OCI-LY3 (cell line): ENCODE data around the gene FKBP5.

ENCODE experiments used
- H2AFZ ChIP-seq: fragments of 200-600, 300-600 bp; shearing (Covaris generic); 2 replicates; pipeline ENCODE4 v1.6.0; 2014; ENCODE audit warnings: antibody characterized with exemption, low read depth, low read length
- H3K27ac ChIP-seq: fragments of 200-600, 300-600 bp; sonication (generic); 2 replicates; pipeline ENCODE4 v1.5.1; 2014; ENCODE audit warnings: mild to moderate bottlenecking, low read length, moderate library complexity, mixed read lengths
- H3K27me3 ChIP-seq: fragments of 200-600, 300-600 bp; sonication (generic); 2 replicates; pipeline ENCODE4 v1.6.1; 2014; ENCODE audit warnings: low read depth, low read length, mixed read lengths
- H3K36me3 ChIP-seq: fragments of 200-600, 300-600 bp; sonication (generic); replicated peaks from 2 replicates; pipeline ENCODE3; 2014; ENCODE audit warnings: low read depth, low read length, mixed read lengths
- H3K4me1 ChIP-seq: fragments of 300-600, 200-600 bp; sonication (generic); 2 replicates; pipeline ENCODE4 v1.6.1; 2014; ENCODE audit warnings: low read length, mixed read lengths
- H3K4me2 ChIP-seq: fragments of 200-600, 300-600 bp; sonication (generic); 2 replicates; pipeline ENCODE4 v1.6.1; 2014; ENCODE audit warnings: low read length, mixed read lengths
- H3K4me3 ChIP-seq: fragments of 300-600, 200-600 bp; sonication (generic); 2 replicates; pipeline ENCODE4 v1.5.1; 2014; ENCODE audit warnings: antibody characterized with exemption, mild to moderate bottlenecking, low read length, moderate library complexity
- H3K79me2 ChIP-seq: fragments of 300-600, 200-600 bp; shearing (Covaris generic); 2 replicates; pipeline ENCODE4 v1.6.1; 2014; ENCODE audit warnings: mild to moderate bottlenecking, low read length, mixed read lengths
- H3K9ac ChIP-seq: fragments of 300-600, 200-600 bp; shearing (Covaris generic); 2 replicates; pipeline ENCODE4 v1.6.0; 2014; ENCODE audit warnings: mild to moderate bottlenecking, low read length, moderate library complexity
- H3K9me3 ChIP-seq: fragments of 200-600, 300-600 bp; shearing (Covaris generic); 2 replicates; pipeline ENCODE4 v1.6.1; 2014; ENCODE audit warnings: low read length, mixed read lengths; ENCODE audit not compliant: insufficient read depth
- H4K20me1 ChIP-seq: fragments of 200-600, 300-600 bp; sonication (generic); 2 replicates; pipeline ENCODE4 v1.6.1; 2016; ENCODE audit warnings: low read length, mixed read lengths; ENCODE audit not compliant: insufficient read depth
- CTCF ChIP-seq: fragments of 200-600, 300-600 bp; sonication (generic); IDR thresholded peaks from 2 replicates; pipeline ENCODE4 v1.5.1; 2014; ENCODE audit warnings: antibody characterized with exemption, low read length, low read depth
- EZH2phosphoT487 ChIP-seq: fragments of 200-600 bp; shearing (Covaris generic); IDR thresholded peaks from 2 replicates; pipeline ENCODE4 v1.6.1; 2018; ENCODE audit warnings: antibody characterized with exemption, mixed run types, low read depth

The FKBP5 gene

GRCh38 chr6:35582315-35582714 is 106.4 kb downstream of the FKBP5 start:
- Histone ChIP-seq H2AFZ (no peak overlapping the region), H4K20me1 (no peaks in the 10 kb centered on the region), H3K9ac (no peak overlapping the region), H3K79me2 (no peaks in the 10 kb centered on the region), H3K36me3 (peaks cover 35% of the 10 kb centered on the region), H3K9me3 (no peaks in the 10 kb centered on the region), H3K27me3 (no peaks in the 10 kb centered on the region), H3K27ac (no peak overlapping the region), H3K4me1 (peaks cover 11% of the 10 kb centered on the region), H3K4me3 (no peak overlapping the region), H3K4me2 (no peak overlapping the region)
- TF ChIP-seq EZH2phosphoT487 = no peak
- no peak for TF ChIP-seq CTCF

- peaks cover 4% of the 10 kb centered on the region for H3K4me1 ChIP-seq
- H3K79me2 ChIP-seq = no peaks in the 10 kb centered on the region
- no peak overlapping the region for H3K4me3 ChIP-seq
- peaks cover 35% of the 10 kb centered on the region for H3K36me3 ChIP-seq
- H2AFZ ChIP-seq = no peak overlapping the region
- TF ChIP-seq CTCF = no peak
- TF ChIP-seq EZH2phosphoT487 = no peak
- no peaks in the 10 kb centered on the region for H3K27me3 ChIP-seq
- H3K27ac ChIP-seq = no peak overlapping the region
- no peaks in the 10 kb centered on the region for H4K20me1 ChIP-seq
- no peak overlapping the region for H3K4me2 ChIP-seq
- H3K9ac ChIP-seq = no peak overlapping the region
- H3K9me3 ChIP-seq = no peaks in the 10 kb centered on the region
Observed at GRCh38 chr6:35581633-35582032, 107.1 kb downstream of the FKBP5 start.

- Histone ChIP-seq H3K4me3 (no peak overlapping the region), H3K27ac (no peak overlapping the region), H3K9me3 (no peaks in the 10 kb centered on the region), H3K36me3 (peaks cover 36% of the 10 kb centered on the region), H4K20me1 (no peaks in the 10 kb centered on the region), H3K27me3 (no peaks in the 10 kb centered on the region), H3K4me1 (no peaks in the 10 kb centered on the region), H3K9ac (no peak overlapping the region), H3K4me2 (no peak overlapping the region), H2AFZ (no peak overlapping the region), H3K79me2 (no peaks in the 10 kb centered on the region)
- TF ChIP-seq CTCF (no peak), EZH2phosphoT487 (no peak)
Observed at GRCh38 chr6:35580836-35581235, 107.9 kb downstream of the FKBP5 start.

- Histone ChIP-seq H3K79me2 (no peaks in the 10 kb centered on the region), H2AFZ (no peak overlapping the region), H3K27ac (no peak overlapping the region), H3K36me3 (peaks cover 53% of the 10 kb centered on the region), H3K27me3 (no peaks in the 10 kb centered on the region), H4K20me1 (no peaks in the 10 kb centered on the region), H3K9ac (no peak overlapping the region), H3K4me3 (no peak overlapping the region), H3K4me2 (no peak overlapping the region), H3K4me1 (no peaks in the 10 kb centered on the region), H3K9me3 (no peaks in the 10 kb centered on the region)
- TF ChIP-seq CTCF = no peak
- TF ChIP-seq EZH2phosphoT487 = no peak
Observed at GRCh38 chr6:35576682-35577081, 112.0 kb downstream of the FKBP5 start.
